ENCODE results near the gene TSPAN10. TPM values are rescaled to one million over a fixed set of nuclear protein-coding genes. Genes with fewer than 3 reads are reported as not detected.

The TSPAN10 gene
- total and polyA plus RNA-seq, 2 of the 13 experiments (the other 11 are each of a cell fraction or from before 2014, with no cell fraction given), result 0.54 to 0.75 TPM

GRCh38 chr17:81683584-81684441, 46.8 kb downstream of the TSPAN10 start, which contains the start of the genes ARL16 and HGS (continued):
- TF ChIP-seq, protein P1, sequence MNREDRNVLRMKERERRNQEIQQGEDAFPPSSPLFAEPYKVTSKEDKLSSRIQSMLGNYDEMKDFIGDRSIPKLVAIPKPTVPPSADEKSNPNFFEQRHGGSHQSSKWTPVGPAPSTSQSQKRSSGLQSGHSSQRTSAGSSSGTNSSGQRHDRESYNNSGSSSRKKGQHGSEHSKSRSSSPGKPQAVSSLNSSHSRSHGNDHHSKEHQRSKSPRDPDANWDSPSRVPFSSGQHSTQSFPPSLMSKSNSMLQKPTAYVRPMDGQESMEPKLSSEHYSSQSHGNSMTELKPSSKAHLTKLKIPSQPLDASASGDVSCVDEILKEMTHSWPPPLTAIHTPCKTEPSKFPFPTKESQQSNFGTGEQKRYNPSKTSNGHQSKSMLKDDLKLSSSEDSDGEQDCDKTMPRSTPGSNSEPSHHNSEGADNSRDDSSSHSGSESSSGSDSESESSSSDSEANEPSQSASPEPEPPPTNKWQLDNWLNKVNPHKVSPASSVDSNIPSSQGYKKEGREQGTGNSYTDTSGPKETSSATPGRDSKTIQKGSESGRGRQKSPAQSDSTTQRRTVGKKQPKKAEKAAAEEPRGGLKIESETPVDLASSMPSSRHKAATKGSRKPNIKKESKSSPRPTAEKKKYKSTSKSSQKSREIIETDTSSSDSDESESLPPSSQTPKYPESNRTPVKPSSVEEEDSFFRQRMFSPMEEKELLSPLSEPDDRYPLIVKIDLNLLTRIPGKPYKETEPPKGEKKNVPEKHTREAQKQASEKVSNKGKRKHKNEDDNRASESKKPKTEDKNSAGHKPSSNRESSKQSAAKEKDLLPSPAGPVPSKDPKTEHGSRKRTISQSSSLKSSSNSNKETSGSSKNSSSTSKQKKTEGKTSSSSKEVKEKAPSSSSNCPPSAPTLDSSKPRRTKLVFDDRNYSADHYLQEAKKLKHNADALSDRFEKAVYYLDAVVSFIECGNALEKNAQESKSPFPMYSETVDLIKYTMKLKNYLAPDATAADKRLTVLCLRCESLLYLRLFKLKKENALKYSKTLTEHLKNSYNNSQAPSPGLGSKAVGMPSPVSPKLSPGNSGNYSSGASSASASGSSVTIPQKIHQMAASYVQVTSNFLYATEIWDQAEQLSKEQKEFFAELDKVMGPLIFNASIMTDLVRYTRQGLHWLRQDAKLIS (CRISPR knock-in tag; IDR thresholded peaks at IDR 0.05), result no peak
- TF ChIP-seq SMAD3 (CRISPR knock-in tag; IDR thresholded peaks at IDR 0.05) (peak; percentile 65; the same call in 1 of the 2 replicates), YEATS2 (CRISPR knock-in tag; IDR thresholded peaks at IDR 0.05; ENCODE audit: borderline replicate concordance) (peak; percentile 98), SMC3 (IDR thresholded peaks at IDR 0.05; ENCODE audit: low read length) (no peak), NCOA5 (CRISPR knock-in tag; IDR thresholded peaks at IDR 0.05) (no peak), RARA (CRISPR knock-in tag; IDR thresholded peaks at IDR 0.05) (0 out of 2 replicates have a peak, but pooled peaks have one; percentile 9), TP53 (CRISPR knock-in tag; conservative IDR thresholded peaks at IDR 0.05) (peak; percentile 84; the same call in 1 of the 2 replicates), SNAI1 (CRISPR knock-in tag; IDR thresholded peaks at IDR 0.05; ENCODE audit: borderline replicate concordance) (no peak), RAD51 (IDR thresholded peaks at IDR 0.05; ENCODE audit: borderline replicate concordance) (no peak), ASH2L (IDR thresholded peaks at IDR 0.05; ENCODE audit: insufficient read length, low read depth, low read length) (peak; percentile 90), ATF2 (CRISPR knock-in tag; IDR thresholded peaks at IDR 0.05) (peak; percentile 31; the same call in 1 of the 2 replicates), SSRP1 (CRISPR knock-in tag; IDR thresholded peaks at IDR 0.05) (no peak), ZNF275 (CRISPR knock-in tag; IDR thresholded peaks at IDR 0.05; ENCODE audit: borderline replicate concordance) (peak; percentile 63; the same call in 1 of the 2 replicates), SOX6 (IDR thresholded peaks at IDR 0.05) (no peak), SOX6 (CRISPR knock-in tag; IDR thresholded peaks at IDR 0.05) (peak; percentile 84), ISL2 (CRISPR knock-in tag; IDR thresholded peaks at IDR 0.05) (peak; percentile 78), MLX (CRISPR knock-in tag; IDR thresholded peaks at IDR 0.05) (peak; percentile 36; the same call in 1 of the 2 replicates), CREM (IDR thresholded peaks at IDR 0.05) (peak; percentile 85), CREM (CRISPR knock-in tag; IDR thresholded peaks at IDR 0.05) (0 out of 2 replicates have a peak, but pooled peaks have one; percentile 4), PPARG (CRISPR knock-in tag; conservative IDR thresholded peaks at IDR 0.05) (no peak), NBN (conservative IDR thresholded peaks at IDR 0.05) (no peak), GTF3A (CRISPR knock-in tag; conservative IDR thresholded peaks at IDR 0.05) (peak; percentile 78; the same call in 1 of the 2 replicates)
- TF ChIP-seq, protein P2, sequence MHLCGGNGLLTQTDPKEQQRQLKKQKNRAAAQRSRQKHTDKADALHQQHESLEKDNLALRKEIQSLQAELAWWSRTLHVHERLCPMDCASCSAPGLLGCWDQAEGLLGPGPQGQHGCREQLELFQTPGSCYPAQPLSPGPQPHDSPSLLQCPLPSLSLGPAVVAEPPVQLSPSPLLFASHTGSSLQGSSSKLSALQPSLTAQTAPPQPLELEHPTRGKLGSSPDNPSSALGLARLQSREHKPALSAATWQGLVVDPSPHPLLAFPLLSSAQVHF (CRISPR knock-in tag; IDR thresholded peaks at IDR 0.05), result peak; percentile 78; the same call in 1 of the 2 replicates

Data from HepG2 (cell line).